Pancreas (tissue), 10 donors: ENCODE data around the gene CLC. TPM values are rescaled to one million over a fixed set of nuclear protein-coding genes. Genes with fewer than 3 reads are reported as not detected.
"Not testable (repeated sequence)": the region's sequence is repeated elsewhere in the genome, so short reads cannot be mapped to it uniquely, and the experiment has no call there.

ENCODE experiments used
- ATAC-seq, 4 donors: fragments of 200-7000 bp; cut with Tn5 transposase; one replicate each; pipeline versions ENCODE4 v1.8.0 to v1.9.1; 2020; ENCODE audit warnings: mild to moderate bottlenecking in 4 of 4, moderate library complexity in 4 of 4
- DNase-seq, 6 donors: peaks; one replicate each; pipeline ENCODE4 v3.0.0-alpha.2; 2020
- FAIRE-seq: peaks from 2 replicates; lab custom pipeline; 2012; peaks lifted over from hg19 to GRCh38; lab: Jason Lieb, UNC
- H3K27ac ChIP-seq, 4 donors: fragments of 200-600 bp; sonication (generic); 1 replicate in 3 of 4; 2 replicates in 1 of 4; pipeline versions ENCODE4 v1.5.0 to v1.8.0; 2020
- H3K27me3 ChIP-seq, 4 donors: fragments of 200-600 bp; one replicate each; pipeline ENCODE4 v1.8.0; 2021
- H3K36me3 ChIP-seq, 3 donors: fragments of 200-600 bp; sonication (generic) in 1 of 3; one replicate each; pipeline versions ENCODE4 v1.5.0 to v1.8.0; 2020 to 2021
- H3K4me1 ChIP-seq, 3 donors: fragments of 200-600 bp; one replicate each; pipeline ENCODE4 v1.8.0; 2021
- H3K4me3 ChIP-seq, 4 donors: fragments of 200-600 bp; sonication (generic) in 2 of 4; one replicate each; pipeline versions ENCODE4 v1.5.0 to v1.8.0; 2020 to 2021
- H3K9me3 ChIP-seq, 4 donors: fragments of 200-600 bp; one replicate each; pipeline ENCODE4 v1.8.0; 2021
- WGBS, 2 donors: extraction: QIAGEN DNeasy Blood & Tissue Kit; methylation state at CpG; one replicate each; pipeline ENCODE4 v1.1.7; 2013; 5-methylcytosine and 5-hydroxymethylcytosine counted together
- intact Hi-C, 3 donors: fragments of 100-400 bp; cut with DNase I; formaldehyde crosslinking; loops; one replicate each; pipeline versions ENCODE4 v1.11.1 to v1.14.2; 2022
- polyA plus RNA-seq, 2 donors: library from polyadenylated mRNA; stranded (reverse); fragments of 200-250 nt; gene quantifications; one replicate each; pipeline ENCODE4 v1.2.3, GENCODE V29; 2013
- total RNA-seq, 6 donors: library from RNA; stranded (reverse); fragmentation: NEBNext Ultra II Directional in 4 of 6; extraction: Animal tissue kit (Norgen Biotek cat#: 25700) in 4 of 6; gene quantifications; one replicate each; pipeline versions ENCODE4 v1.2.1 to v1.2.4, GENCODE V29; 2021 to 2023
- TF ChIP-seq, protein P1 (sequence below), 4 donors: fragments of 200-600 bp; sonication (generic) in 3 of 4; IDR thresholded peaks; one replicate each; pipeline versions ENCODE4 v1.5.0 to v1.8.0; 2021; ENCODE audit warnings: antibody characterized with exemption in 4 of 4
- donor health status: healthy with polysubstance abuse.
- donor health status: DM: no; HTN: no; CAD: no; lungs with moderate emphysema.
- donor health status: DM: no; HTN: no; CAD: no.
- donor health status: control.
- donor health status: control.
- donor health status: Bipolar disorder and iron deficiency.
- donor health status: DM: yes; HTN: yes; CAD: no.
- donor health status: DM: no; HTN: no; CAD: no.
- donor health status: DM: no; HTN: no; CAD: no.
- donor health status: DM: yes; HTN: yes; CAD: no.

The CLC gene
- total and polyA plus RNA-seq, 8 donors = 0.47 to 1.4 TPM; not detected in 6

GRCh38 chr19:39725995-39726394 is 11.8 kb downstream of the CLC start:
- no peak overlapping the region for H3K27ac ChIP-seq
- no peaks in the 10 kb centered on the region for H3K27me3 ChIP-seq
- peak in 2 of 6 donors; percentile 11 to 47 for DNase-seq
- H3K4me3 ChIP-seq = no peak overlapping the region
- no peaks in the 10 kb centered on the region for H3K4me1 ChIP-seq
- ATAC-seq = peak in 2 of 4 donors; percentile 80 to 82
- TF ChIP-seq, protein P1, sequence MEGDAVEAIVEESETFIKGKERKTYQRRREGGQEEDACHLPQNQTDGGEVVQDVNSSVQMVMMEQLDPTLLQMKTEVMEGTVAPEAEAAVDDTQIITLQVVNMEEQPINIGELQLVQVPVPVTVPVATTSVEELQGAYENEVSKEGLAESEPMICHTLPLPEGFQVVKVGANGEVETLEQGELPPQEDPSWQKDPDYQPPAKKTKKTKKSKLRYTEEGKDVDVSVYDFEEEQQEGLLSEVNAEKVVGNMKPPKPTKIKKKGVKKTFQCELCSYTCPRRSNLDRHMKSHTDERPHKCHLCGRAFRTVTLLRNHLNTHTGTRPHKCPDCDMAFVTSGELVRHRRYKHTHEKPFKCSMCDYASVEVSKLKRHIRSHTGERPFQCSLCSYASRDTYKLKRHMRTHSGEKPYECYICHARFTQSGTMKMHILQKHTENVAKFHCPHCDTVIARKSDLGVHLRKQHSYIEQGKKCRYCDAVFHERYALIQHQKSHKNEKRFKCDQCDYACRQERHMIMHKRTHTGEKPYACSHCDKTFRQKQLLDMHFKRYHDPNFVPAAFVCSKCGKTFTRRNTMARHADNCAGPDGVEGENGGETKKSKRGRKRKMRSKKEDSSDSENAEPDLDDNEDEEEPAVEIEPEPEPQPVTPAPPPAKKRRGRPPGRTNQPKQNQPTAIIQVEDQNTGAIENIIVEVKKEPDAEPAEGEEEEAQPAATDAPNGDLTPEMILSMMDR (IDR thresholded peaks at IDR 0.05) = no peak
- intact Hi-C loops = no loop called here
- H3K9me3 ChIP-seq = no peaks in the 10 kb centered on the region
- no peaks in the 10 kb centered on the region for H3K36me3 ChIP-seq
- no peak for FAIRE-seq

- H3K27ac ChIP-seq, H3K4me1 ChIP-seq, FAIRE-seq, ATAC-seq, H3K9me3 ChIP-seq, DNase-seq, H3K4me3 ChIP-seq, H3K36me3 ChIP-seq, H3K27me3 ChIP-seq, intact Hi-C loops: not testable (repeated sequence)
- WGBS, 2 donors = 68 to 77% methylated on average over 3 of the region's 3 CpGs
Observed at GRCh38 chr19:39720144-39720543, 17.7 kb downstream of the CLC start.

DNA sequence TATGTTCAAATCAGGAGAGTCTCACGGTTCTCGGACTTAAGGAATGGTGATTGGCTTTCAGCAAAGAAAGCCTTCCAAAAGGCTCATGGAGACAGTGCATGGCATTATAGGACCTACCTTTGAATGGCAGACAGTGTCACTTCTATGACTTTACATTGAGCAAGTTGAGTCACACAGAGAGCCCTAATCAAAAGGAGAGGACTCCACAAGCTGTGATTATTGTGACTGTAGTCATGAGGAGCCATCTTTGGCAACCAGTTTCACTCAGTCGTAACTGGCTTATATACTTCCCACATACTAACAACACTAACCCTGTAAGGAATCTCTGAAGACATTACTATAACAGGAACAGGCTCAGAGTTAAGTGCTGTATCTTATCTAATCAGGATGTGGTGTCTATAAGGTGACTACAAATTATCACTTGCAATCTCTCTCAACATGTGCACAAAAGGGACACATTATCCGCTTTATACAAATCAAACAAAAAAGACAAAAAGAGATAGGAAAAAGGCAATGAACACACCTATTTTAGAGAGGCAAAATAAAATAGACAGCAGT is 27.4 kb downstream of the CLC start:
- TF ChIP-seq, protein P1 (IDR thresholded peaks at IDR 0.05) = no peak
- intact Hi-C loops = no loop called here
- ATAC-seq (no peak), DNase-seq (no peak), FAIRE-seq (no peak)
- Histone ChIP-seq H3K4me3 (no peak overlapping the region), H3K4me1 (no peaks in the 10 kb centered on the region), H3K36me3 (no peaks in the 10 kb centered on the region), H3K27ac (no peak overlapping the region), H3K9me3 (no peaks in the 10 kb centered on the region), H3K27me3 (no peaks in the 10 kb centered on the region)
- WGBS, 2 donors = 80 to 91% methylated on average over 4 of the region's 4 CpGs

- no peak overlapping the region for H3K4me3 ChIP-seq
- ATAC-seq (no peak), FAIRE-seq (no peak), DNase-seq (no peak)
- intact Hi-C loops = no loop called here
- no peaks in the 10 kb centered on the region for H3K4me1 ChIP-seq
- 76 to 86% methylated on average over 5 of the region's 5 CpGs for WGBS, 2 donors
- no peaks in the 10 kb centered on the region for H3K27me3 ChIP-seq
- H3K36me3 ChIP-seq = no peaks in the 10 kb centered on the region
- H3K27ac ChIP-seq = no peak overlapping the region
- TF ChIP-seq, protein P1 (IDR thresholded peaks at IDR 0.05) = no peak
- H3K9me3 ChIP-seq = no peaks in the 10 kb centered on the region
Observed at GRCh38 chr19:39709026-39709872, 28.6 kb downstream of the CLC start.

DNA sequence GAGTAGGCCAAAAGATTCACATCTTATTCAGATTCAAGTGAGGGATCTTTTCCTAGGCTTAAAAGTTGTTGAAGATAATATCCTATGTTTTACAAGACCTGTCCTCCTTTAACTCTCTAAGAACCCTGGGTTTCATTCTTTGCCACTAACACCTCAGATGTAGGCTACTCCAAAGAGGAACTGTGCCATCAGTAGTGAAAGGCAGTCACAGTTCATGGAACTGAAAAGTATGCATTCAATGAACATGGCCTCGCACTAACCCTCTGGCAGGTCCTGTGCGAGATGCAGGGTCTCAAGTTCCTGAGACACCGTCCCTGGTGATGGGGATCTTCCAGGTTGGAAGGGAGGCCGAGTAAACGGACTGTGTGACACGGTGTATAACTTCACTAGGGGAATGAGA is 29.2 kb downstream of the CLC start:
- FAIRE-seq (no peak), DNase-seq (no peak), ATAC-seq (no peak)
- TF ChIP-seq, protein P1 (IDR thresholded peaks at IDR 0.05) = no peak
- Histone ChIP-seq H3K27ac (no peak overlapping the region), H3K4me1 (no peaks in the 10 kb centered on the region), H3K36me3 (no peaks in the 10 kb centered on the region), H3K27me3 (no peaks in the 10 kb centered on the region), H3K4me3 (no peak overlapping the region), H3K9me3 (no peaks in the 10 kb centered on the region)
- 69 to 86% methylated on average over 6 of the region's 6 CpGs for WGBS, 2 donors
- intact Hi-C loops = no loop called here
